Endothelial cell of umbilical vein (primary cell): ENCODE measurements around the gene SLC8A2.

Experiments used
- EZH2 ChIP-seq: IDR thresholded peaks from 2 replicates; pipeline ENCODE4 v1.6.1; 2012; ENCODE audit warnings: borderline replicate concordance, low read depth, mild to moderate bottlenecking, moderate library complexity, low read length, inconsistent platforms; ENCODE audit not compliant: severe bottlenecking
- MYC ChIP-seq: IDR thresholded peaks from one replicate; pipeline ENCODE4 v1.6.1; 2011; ENCODE audit warnings: mild to moderate bottlenecking, low read depth, low read length
- POLR2A ChIP-seq: IDR thresholded peaks from 2 replicates; pipeline ENCODE4 v1.6.1; 2012; ENCODE audit warnings: low read depth, mild to moderate bottlenecking, control low read depth, low read length
- POLR2AphosphoS5 ChIP-seq: IDR thresholded peaks from 2 replicates; pipeline ENCODE4 v1.6.1; 2012; ENCODE audit warnings: low read depth, mild to moderate bottlenecking, control low read depth, low read length, moderate library complexity; ENCODE audit not compliant: insufficient read depth
- TF ChIP-seq, protein P1 (sequence below), 2 donors: IDR thresholded peaks; 1 replicate in 1 of 2; 2 replicates in 1 of 2; pipeline ENCODE4 v1.5.1; 2011; ENCODE audit warnings: low read length in 2 of 2, mild to moderate bottlenecking in 2 of 2, moderate library complexity in 2 of 2, control low read depth in 1 of 2, inconsistent platforms in 1 of 2, low read depth in 1 of 2; ENCODE audit not compliant: insufficient read depth in 1 of 2; ENCODE audit errors: extremely low read depth in 1 of 2
- TF ChIP-seq, protein P2 (sequence below): IDR thresholded peaks from 2 replicates; pipeline ENCODE4 v1.6.1; 2011; ENCODE audit not compliant: insufficient read depth, insufficient read length

- TF ChIP-seq, protein P1, sequence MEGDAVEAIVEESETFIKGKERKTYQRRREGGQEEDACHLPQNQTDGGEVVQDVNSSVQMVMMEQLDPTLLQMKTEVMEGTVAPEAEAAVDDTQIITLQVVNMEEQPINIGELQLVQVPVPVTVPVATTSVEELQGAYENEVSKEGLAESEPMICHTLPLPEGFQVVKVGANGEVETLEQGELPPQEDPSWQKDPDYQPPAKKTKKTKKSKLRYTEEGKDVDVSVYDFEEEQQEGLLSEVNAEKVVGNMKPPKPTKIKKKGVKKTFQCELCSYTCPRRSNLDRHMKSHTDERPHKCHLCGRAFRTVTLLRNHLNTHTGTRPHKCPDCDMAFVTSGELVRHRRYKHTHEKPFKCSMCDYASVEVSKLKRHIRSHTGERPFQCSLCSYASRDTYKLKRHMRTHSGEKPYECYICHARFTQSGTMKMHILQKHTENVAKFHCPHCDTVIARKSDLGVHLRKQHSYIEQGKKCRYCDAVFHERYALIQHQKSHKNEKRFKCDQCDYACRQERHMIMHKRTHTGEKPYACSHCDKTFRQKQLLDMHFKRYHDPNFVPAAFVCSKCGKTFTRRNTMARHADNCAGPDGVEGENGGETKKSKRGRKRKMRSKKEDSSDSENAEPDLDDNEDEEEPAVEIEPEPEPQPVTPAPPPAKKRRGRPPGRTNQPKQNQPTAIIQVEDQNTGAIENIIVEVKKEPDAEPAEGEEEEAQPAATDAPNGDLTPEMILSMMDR (IDR thresholded peaks at IDR 0.05; ENCODE audit: extremely low read depth in 1 of 2, insufficient read depth in 1 of 2, low read depth in 1 of 2, low read length in 2 of 2): peak; percentile 9 to 47
- TF ChIP-seq, protein P2, sequence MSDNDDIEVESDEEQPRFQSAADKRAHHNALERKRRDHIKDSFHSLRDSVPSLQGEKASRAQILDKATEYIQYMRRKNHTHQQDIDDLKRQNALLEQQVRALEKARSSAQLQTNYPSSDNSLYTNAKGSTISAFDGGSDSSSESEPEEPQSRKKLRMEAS: no peak
- TF ChIP-seq EZH2 (no peak), POLR2AphosphoS5 (no peak), POLR2A (no peak), MYC (no peak)
These were observed 57.2 kb downstream of the SLC8A2 start for GRCh38 chr19:47414469-47414868.
